Glutamatergic neuron (in vitro differentiated cells): Measurements from ENCODE around the gene KIAA1671. TPM values are rescaled to one million over a fixed set of nuclear protein-coding genes. Genes with fewer than 3 reads are reported as not detected.

Source experiments
- DNase-seq: peaks from one replicate; pipeline ENCODE4 v3.0.0; 2022
- H3K27ac Mint-ChIP-seq: one replicate; pipeline ENCODE4 v1.8.0; 2020; ENCODE audit warnings: mild to moderate bottlenecking, mixed read lengths, inconsistent platforms; ENCODE audit not compliant: unreplicated experiment
- H3K27me3 Mint-ChIP-seq: one replicate; pipeline ENCODE4 v1.8.0; 2020; ENCODE audit warnings: mild to moderate bottlenecking, moderate library complexity, mixed read lengths, inconsistent platforms; ENCODE audit not compliant: unreplicated experiment
- H3K36me3 Mint-ChIP-seq: one replicate; pipeline ENCODE4 v1.8.0; 2020; ENCODE audit warnings: mild to moderate bottlenecking, mixed read lengths, inconsistent platforms; ENCODE audit not compliant: unreplicated experiment
- H3K4me1 Mint-ChIP-seq: one replicate; pipeline ENCODE4 v1.8.0; 2020; ENCODE audit warnings: mild to moderate bottlenecking, low read depth, mixed read lengths, inconsistent platforms; ENCODE audit not compliant: unreplicated experiment
- H3K4me3 Mint-ChIP-seq: one replicate; pipeline ENCODE4 v1.8.0; 2020; ENCODE audit warnings: mild to moderate bottlenecking, mixed read lengths, inconsistent platforms; ENCODE audit not compliant: unreplicated experiment
- H3K9me3 Mint-ChIP-seq: one replicate; pipeline ENCODE4 v1.8.0; 2020; ENCODE audit warnings: mild to moderate bottlenecking, moderate library complexity, mixed read lengths, inconsistent platforms; ENCODE audit not compliant: unreplicated experiment
- total RNA-seq: library from RNA; stranded (reverse); fragmentation: NEBNext Ultra II Directional; extraction: Animal tissue kit (Norgen Biotek cat#: 25700); gene quantifications from one replicate; pipeline ENCODE4 v1.2.1, GENCODE V29; 2021; ENCODE audit not compliant: unreplicated experiment
- TF ChIP-seq, protein P1 (sequence below): fragments of 200-600 bp; sonication (generic); IDR thresholded peaks from one replicate; pipeline ENCODE4 v1.5.0; 2021; ENCODE audit not compliant: partially characterized antibody, unreplicated experiment

Gene KIAA1671
- total RNA-seq, 1 donor from 2014 or later: 15.3 TPM

DNA sequence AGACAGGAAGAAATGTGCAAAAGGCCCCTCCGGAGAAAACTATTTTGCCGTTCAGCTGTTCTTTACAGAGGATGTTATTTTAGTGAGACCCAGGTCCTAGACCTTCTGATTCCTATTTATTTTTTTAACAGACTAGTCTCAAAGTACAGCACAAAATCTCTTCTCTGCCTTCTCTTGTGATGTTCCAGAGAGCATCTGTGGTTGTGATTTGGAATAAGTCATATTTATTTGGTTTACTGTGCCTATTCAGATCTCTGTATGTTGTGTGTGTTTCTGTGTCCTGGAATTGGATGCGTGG, 26.1 kb upstream of the KIAA1671 start:
- no peaks in the 10 kb centered on the region for H3K27me3 Mint-ChIP-seq
- no peaks in the 10 kb centered on the region for H3K36me3 Mint-ChIP-seq
- H3K4me1 Mint-ChIP-seq: no peaks in the 10 kb centered on the region
- H3K9me3 Mint-ChIP-seq: peaks cover 6% of the 10 kb centered on the region
- no peak overlapping the region for H3K27ac Mint-ChIP-seq
- DNase-seq: no peak
- TF ChIP-seq, protein P1, sequence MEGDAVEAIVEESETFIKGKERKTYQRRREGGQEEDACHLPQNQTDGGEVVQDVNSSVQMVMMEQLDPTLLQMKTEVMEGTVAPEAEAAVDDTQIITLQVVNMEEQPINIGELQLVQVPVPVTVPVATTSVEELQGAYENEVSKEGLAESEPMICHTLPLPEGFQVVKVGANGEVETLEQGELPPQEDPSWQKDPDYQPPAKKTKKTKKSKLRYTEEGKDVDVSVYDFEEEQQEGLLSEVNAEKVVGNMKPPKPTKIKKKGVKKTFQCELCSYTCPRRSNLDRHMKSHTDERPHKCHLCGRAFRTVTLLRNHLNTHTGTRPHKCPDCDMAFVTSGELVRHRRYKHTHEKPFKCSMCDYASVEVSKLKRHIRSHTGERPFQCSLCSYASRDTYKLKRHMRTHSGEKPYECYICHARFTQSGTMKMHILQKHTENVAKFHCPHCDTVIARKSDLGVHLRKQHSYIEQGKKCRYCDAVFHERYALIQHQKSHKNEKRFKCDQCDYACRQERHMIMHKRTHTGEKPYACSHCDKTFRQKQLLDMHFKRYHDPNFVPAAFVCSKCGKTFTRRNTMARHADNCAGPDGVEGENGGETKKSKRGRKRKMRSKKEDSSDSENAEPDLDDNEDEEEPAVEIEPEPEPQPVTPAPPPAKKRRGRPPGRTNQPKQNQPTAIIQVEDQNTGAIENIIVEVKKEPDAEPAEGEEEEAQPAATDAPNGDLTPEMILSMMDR: no peak
- H3K4me3 Mint-ChIP-seq: no peak overlapping the region

- no peaks in the 10 kb centered on the region for H3K4me1 Mint-ChIP-seq
- H3K4me3 Mint-ChIP-seq: no peak overlapping the region
- peaks cover 6% of the 10 kb centered on the region for H3K9me3 Mint-ChIP-seq
- TF ChIP-seq, protein P1: no peak
- no peak for DNase-seq
- no peaks in the 10 kb centered on the region for H3K27me3 Mint-ChIP-seq
- H3K27ac Mint-ChIP-seq: no peak overlapping the region
- H3K36me3 Mint-ChIP-seq: no peaks in the 10 kb centered on the region
These were observed 25.5 kb upstream of the KIAA1671 start for GRCh38 chr22:24926849-24927579.

- Mint-ChIP-seq H3K36me3 (no peaks in the 10 kb centered on the region), H3K27ac (no peak overlapping the region), H3K4me1 (no peaks in the 10 kb centered on the region)
These were observed 24.2 kb upstream of the KIAA1671 start for GRCh38 chr22:24928322-24928721.

GRCh38 chr22:24930678-24931077, 21.8 kb upstream of the KIAA1671 start:
- Mint-ChIP-seq H3K36me3 (no peaks in the 10 kb centered on the region), H3K4me3 (no peak overlapping the region), H3K27me3 (no peaks in the 10 kb centered on the region), H3K27ac (no peak overlapping the region), H3K9me3 (peaks cover 6% of the 10 kb centered on the region), H3K4me1 (no peaks in the 10 kb centered on the region)
- TF ChIP-seq, protein P1: no peak
- no peak for DNase-seq

More at GRCh38 chr22:24928322-24928721, 24.2 kb upstream of the KIAA1671 start:
- no peak for DNase-seq
- Mint-ChIP-seq H3K27me3 (no peaks in the 10 kb centered on the region), H3K9me3 (peaks cover 6% of the 10 kb centered on the region), H3K4me3 (no peak overlapping the region)
- TF ChIP-seq, protein P1: no peak

DNA sequence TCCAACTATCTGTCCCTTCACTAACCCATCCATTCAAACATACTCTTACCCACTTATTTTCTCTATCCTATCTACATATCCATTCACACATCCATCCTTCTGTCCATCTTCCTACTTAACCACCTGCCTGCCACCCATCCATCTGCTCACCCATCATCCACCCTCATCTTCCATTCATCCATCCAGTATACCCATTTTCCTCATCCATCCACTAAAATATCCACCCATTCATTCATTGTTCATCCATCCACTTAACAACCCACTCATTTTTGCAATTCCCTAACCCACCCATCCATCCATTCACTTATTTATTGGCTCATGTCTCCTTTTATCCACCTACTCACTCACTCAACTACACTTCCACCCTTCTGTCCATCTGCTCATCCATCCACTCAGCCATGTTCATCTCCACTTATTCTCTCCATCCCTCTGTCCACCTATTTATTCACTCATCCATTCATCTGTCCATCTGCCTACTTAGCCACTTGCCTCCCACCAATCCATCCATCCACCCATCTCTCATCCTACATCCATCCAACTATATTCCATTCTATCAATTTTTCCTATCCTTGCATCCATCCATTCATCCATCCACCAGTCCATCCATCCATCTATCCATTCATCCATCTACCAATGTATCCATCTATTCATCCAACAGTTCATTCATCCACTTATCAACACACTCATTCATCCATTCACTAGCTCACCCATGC, 16.6 kb upstream of the KIAA1671 start:
- Mint-ChIP-seq H3K4me3 (no peak overlapping the region), H3K27ac (no peak overlapping the region), H3K36me3 (no peaks in the 10 kb centered on the region), H3K9me3 (no peaks in the 10 kb centered on the region), H3K4me1 (no peaks in the 10 kb centered on the region), H3K27me3 (no peaks in the 10 kb centered on the region)
- TF ChIP-seq, protein P1: no peak
- DNase-seq: no peak
